ENCODE measurements around the gene RPL36AL.

- TF ChIP-seq GATA3 (IDR thresholded peaks at IDR 0.05; ENCODE audit: low read depth, low read length) (no peak), GATA2 (IDR thresholded peaks at IDR 0.05; ENCODE audit: low read depth, low read length) (no peak)
Measured at GRCh38 chr14:49619730-49620129, 696 bp downstream of the RPL36AL start.
